ENCODE results near the gene PAPPA2.

- no peak for TF ChIP-seq CTCF (IDR thresholded peaks at IDR 0.05)
- TF ChIP-seq EP300 (IDR thresholded peaks at IDR 0.05) = no peak
Measured at GRCh38 chr1:176552999-176553398, 90.0 kb downstream of the PAPPA2 start.
